ENCODE measurements around the gene WWC2.

WWC2 gene

DNA sequence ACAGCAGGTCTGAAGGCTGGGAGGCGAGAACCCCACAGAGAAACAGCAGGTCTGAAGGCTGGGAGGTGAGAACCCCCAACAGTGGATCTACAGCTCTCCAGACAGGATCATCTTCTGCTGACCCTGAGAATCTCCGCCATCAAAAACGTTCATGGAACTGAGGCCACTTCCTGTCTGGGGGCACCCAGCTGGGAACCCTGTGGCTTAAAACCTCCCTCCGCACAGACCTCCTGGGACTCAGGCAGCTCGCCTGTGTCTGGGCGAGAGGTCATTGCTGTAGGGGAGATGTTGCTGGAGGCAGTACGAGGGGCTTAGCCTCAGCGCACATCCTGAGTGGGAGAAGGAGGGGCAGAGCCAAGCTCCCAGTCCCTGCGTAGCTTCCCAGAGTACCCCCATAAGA, 238.3 kb downstream of the WWC2 start:
- no peak overlapping the region for H3K4me3 ChIP-seq (ENCODE audit: low read depth in 1 of 2, low read length in 2 of 2)
- H3K27ac ChIP-seq (ENCODE audit: low read length): no peak overlapping the region
- TF ChIP-seq EZH2 (IDR thresholded peaks at IDR 0.05; ENCODE audit: borderline replicate concordance, low read depth, low read length, severe bottlenecking): no peak
- TF ChIP-seq, protein P1, sequence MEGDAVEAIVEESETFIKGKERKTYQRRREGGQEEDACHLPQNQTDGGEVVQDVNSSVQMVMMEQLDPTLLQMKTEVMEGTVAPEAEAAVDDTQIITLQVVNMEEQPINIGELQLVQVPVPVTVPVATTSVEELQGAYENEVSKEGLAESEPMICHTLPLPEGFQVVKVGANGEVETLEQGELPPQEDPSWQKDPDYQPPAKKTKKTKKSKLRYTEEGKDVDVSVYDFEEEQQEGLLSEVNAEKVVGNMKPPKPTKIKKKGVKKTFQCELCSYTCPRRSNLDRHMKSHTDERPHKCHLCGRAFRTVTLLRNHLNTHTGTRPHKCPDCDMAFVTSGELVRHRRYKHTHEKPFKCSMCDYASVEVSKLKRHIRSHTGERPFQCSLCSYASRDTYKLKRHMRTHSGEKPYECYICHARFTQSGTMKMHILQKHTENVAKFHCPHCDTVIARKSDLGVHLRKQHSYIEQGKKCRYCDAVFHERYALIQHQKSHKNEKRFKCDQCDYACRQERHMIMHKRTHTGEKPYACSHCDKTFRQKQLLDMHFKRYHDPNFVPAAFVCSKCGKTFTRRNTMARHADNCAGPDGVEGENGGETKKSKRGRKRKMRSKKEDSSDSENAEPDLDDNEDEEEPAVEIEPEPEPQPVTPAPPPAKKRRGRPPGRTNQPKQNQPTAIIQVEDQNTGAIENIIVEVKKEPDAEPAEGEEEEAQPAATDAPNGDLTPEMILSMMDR (IDR thresholded peaks at IDR 0.05; ENCODE audit: borderline replicate concordance, extremely low read depth, low read length, poor library complexity, severe bottlenecking): no peak
- H3K79me2 ChIP-seq (ENCODE audit: insufficient read depth, low read length): no peaks in the 10 kb centered on the region
- H2AFZ ChIP-seq (ENCODE audit: low read depth, low read length): no peak overlapping the region
- H3K9ac ChIP-seq (ENCODE audit: low read depth, low read length): no peak overlapping the region
- no peaks in the 10 kb centered on the region for H3K4me1 ChIP-seq (ENCODE audit: insufficient read depth, low read length)
- DNase-seq (no peak), ATAC-seq (ENCODE audit: insufficient read depth, low read depth) (no peak)
- H3K36me3 ChIP-seq (ENCODE audit: insufficient read depth, low read length): no peaks in the 10 kb centered on the region
- H3K27me3 ChIP-seq (ENCODE audit: insufficient read depth, low read length, poor library complexity): no peaks in the 10 kb centered on the region
- no peaks in the 10 kb centered on the region for H4K20me1 ChIP-seq (ENCODE audit: insufficient read depth, low read length)
- no peak overlapping the region for H3K4me2 ChIP-seq (ENCODE audit: insufficient read depth, low read length)
- H3K9me3 ChIP-seq (ENCODE audit: insufficient read depth, low read length, severe bottlenecking): no peaks in the 10 kb centered on the region

DNA sequence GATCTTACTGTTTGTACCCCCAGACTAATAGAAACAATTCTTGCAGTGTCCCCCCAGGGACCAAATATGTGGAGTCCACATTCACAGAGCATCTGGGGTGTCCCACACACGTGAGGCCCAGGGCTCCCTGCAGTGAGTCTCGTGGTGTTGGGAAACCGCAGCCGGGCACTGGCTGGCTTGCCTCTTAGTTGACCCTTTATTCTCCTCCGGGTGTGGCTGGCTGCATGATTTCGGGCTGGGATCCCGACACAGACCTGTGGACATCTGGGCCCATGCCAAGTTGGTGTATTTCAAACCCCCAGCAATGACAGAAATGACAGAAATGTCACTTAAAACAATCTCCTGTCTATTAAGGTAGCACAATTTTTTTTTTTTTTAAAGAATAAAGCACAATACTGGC, 238.8 kb downstream of the WWC2 start:
- no peaks in the 10 kb centered on the region for H3K36me3 ChIP-seq (ENCODE audit: insufficient read depth, low read length)
- no peak for TF ChIP-seq EZH2 (IDR thresholded peaks at IDR 0.05; ENCODE audit: borderline replicate concordance, low read depth, low read length, severe bottlenecking)
- TF ChIP-seq, protein P1 (IDR thresholded peaks at IDR 0.05; ENCODE audit: borderline replicate concordance, extremely low read depth, low read length, poor library complexity, severe bottlenecking): no peak
- H3K4me2 ChIP-seq (ENCODE audit: insufficient read depth, low read length): no peak overlapping the region
- no peak overlapping the region for H3K4me3 ChIP-seq (ENCODE audit: low read depth in 1 of 2, low read length in 2 of 2)
- H3K4me1 ChIP-seq (ENCODE audit: insufficient read depth, low read length): no peaks in the 10 kb centered on the region
- no peak overlapping the region for H3K27ac ChIP-seq (ENCODE audit: low read length)
- no peak overlapping the region for H3K9ac ChIP-seq (ENCODE audit: low read depth, low read length)
- H3K79me2 ChIP-seq (ENCODE audit: insufficient read depth, low read length): no peaks in the 10 kb centered on the region
- ATAC-seq (ENCODE audit: insufficient read depth, low read depth) (no peak), DNase-seq (no peak)
- H3K27me3 ChIP-seq (ENCODE audit: insufficient read depth, low read length, poor library complexity): no peaks in the 10 kb centered on the region
- H2AFZ ChIP-seq (ENCODE audit: low read depth, low read length): no peak overlapping the region
- no peaks in the 10 kb centered on the region for H3K9me3 ChIP-seq (ENCODE audit: insufficient read depth, low read length, severe bottlenecking)
- no peaks in the 10 kb centered on the region for H4K20me1 ChIP-seq (ENCODE audit: insufficient read depth, low read length)

DNA sequence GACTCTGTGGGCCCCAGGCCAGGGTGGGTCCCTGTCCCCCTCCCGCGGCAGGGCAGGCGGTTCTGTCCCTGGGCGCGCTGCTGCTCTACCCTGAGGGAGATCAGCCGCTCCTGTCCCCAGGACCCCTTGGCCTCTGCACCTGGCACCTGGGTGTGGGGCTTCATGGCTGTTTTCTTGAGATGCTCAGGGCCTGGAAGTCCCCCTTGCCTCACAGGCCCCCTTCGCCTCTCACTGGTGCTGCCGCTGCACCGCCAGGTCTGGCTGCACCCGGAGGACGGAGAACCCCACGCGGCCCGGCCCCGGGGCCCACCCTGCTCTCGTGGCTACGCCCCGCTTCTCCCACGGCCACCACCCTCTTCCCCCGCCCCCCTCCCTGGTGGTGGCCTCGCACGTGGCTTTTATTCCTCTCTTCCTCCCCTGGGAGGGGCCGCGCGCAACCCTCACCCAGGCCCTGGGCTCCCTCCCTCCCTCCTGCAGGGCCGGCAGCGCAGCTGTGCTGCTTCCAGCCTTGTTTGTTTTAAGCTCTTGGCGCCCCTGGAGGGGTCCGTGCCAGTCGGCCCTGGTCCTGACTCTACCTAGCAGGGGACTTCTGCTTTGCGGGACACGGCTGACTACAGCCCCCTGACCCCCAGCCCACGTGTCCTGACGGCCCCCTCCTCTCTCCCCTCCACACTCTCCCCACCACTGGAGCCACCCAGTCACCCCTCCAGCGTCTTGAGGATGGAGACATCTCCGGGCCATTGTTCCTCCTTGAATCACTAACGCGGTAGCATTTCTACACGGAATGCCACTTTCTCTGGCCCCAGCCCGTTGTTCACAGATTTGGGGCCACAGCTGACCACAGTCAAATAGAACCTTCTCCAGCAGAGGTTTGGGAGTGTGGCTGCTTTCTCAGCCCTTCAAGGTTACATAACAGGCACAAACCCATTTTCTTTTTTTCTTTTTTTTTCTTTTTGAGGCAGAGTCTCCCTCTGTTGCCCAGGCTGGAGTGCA, 243.8 kb downstream of the WWC2 start:
- ATAC-seq (ENCODE audit: insufficient read depth, low read depth) (0 out of 3 replicates have a peak, but pooled peaks have one; percentile 29), DNase-seq (no peak)
- TF ChIP-seq, protein P1 (IDR thresholded peaks at IDR 0.05; ENCODE audit: borderline replicate concordance, extremely low read depth, low read length, poor library complexity, severe bottlenecking): no peak
- no peaks in the 10 kb centered on the region for H3K4me1 ChIP-seq (ENCODE audit: insufficient read depth, low read length)
- H4K20me1 ChIP-seq (ENCODE audit: insufficient read depth, low read length): no peaks in the 10 kb centered on the region
- no peak overlapping the region for H3K27ac ChIP-seq (ENCODE audit: low read length)
- H3K9me3 ChIP-seq (ENCODE audit: insufficient read depth, low read length, severe bottlenecking): no peaks in the 10 kb centered on the region
- H3K36me3 ChIP-seq (ENCODE audit: insufficient read depth, low read length): no peaks in the 10 kb centered on the region
- no peak overlapping the region for H2AFZ ChIP-seq (ENCODE audit: low read depth, low read length)
- H3K27me3 ChIP-seq (ENCODE audit: insufficient read depth, low read length, poor library complexity): no peaks in the 10 kb centered on the region
- H3K4me2 ChIP-seq (ENCODE audit: insufficient read depth, low read length): no peak overlapping the region
- H3K9ac ChIP-seq (ENCODE audit: low read depth, low read length): no peak overlapping the region
- no peak overlapping the region for H3K4me3 ChIP-seq (ENCODE audit: low read depth in 1 of 2, low read length in 2 of 2)
- no peaks in the 10 kb centered on the region for H3K79me2 ChIP-seq (ENCODE audit: insufficient read depth, low read length)
